ENCODE results near the gene DHRSX.
"Not testable (repeated sequence)": the region's sequence is repeated elsewhere in the genome, so short reads cannot be mapped to it uniquely, and the experiment has no call there.

The DHRSX gene

GRCh38 chrX:2500803-2501558 is at the start of gene DHRSX, which contains the start of gene ZBED1:
Gene DHRSX, minus strand, starts transcription at chrX:2500976. Its CDS starts 51 bp downstream, at chrX:2500925.
Gene ZBED1, minus strand, starts transcription at chrX:2500976. Its CDS starts 10,257 bp downstream, at chrX:2490719.
- DNase-seq (ENCODE audit: low read depth, low spot score) = peak; percentile 68

- DNase-seq (ENCODE audit: low read depth, low spot score) = no peak
Measured at GRCh38 chrX:2549876-2550275, 49.1 kb upstream of the DHRSX start.

GRCh38 chrX:2548711-2549423 is 48.1 kb upstream of the DHRSX start:
- DNase-seq (ENCODE audit: low read depth, low spot score) = no peak

- no peak for DNase-seq (ENCODE audit: low read depth, low spot score)
Measured at GRCh38 chrX:2547736-2548135, 47.0 kb upstream of the DHRSX start.

GRCh38 chrX:2546496-2546895 is 45.7 kb upstream of the DHRSX start:
- DNase-seq (ENCODE audit: low read depth, low spot score) = no peak

- no peak for DNase-seq (ENCODE audit: low read depth, low spot score)
Measured at GRCh38 chrX:2545144-2545543, 44.4 kb upstream of the DHRSX start.

- peak; percentile 2 for DNase-seq (ENCODE audit: low read depth, low spot score)
Measured at GRCh38 chrX:2542826-2543521, 42.2 kb upstream of the DHRSX start.

- no peak for DNase-seq (ENCODE audit: low read depth, low spot score)
Measured at GRCh38 chrX:2541603-2542002, 40.8 kb upstream of the DHRSX start.

GRCh38 chrX:2540426-2540947 is 39.7 kb upstream of the DHRSX start:
- DNase-seq (ENCODE audit: low read depth, low spot score) = no peak

GRCh38 chrX:2539586-2539985 is 38.8 kb upstream of the DHRSX start:
- DNase-seq (ENCODE audit: low read depth, low spot score) = peak; percentile 3

GRCh38 chrX:2538031-2538757 is 37.4 kb upstream of the DHRSX start:
- DNase-seq (ENCODE audit: low read depth, low spot score) = peak; percentile 59

GRCh38 chrX:2536974-2537373 is 36.2 kb upstream of the DHRSX start:
- DNase-seq (ENCODE audit: low read depth, low spot score) = no peak

- no peak for DNase-seq (ENCODE audit: low read depth, low spot score)
Measured at GRCh38 chrX:2536141-2536540, 35.4 kb upstream of the DHRSX start.

GRCh38 chrX:2534261-2535021 is 33.7 kb upstream of the DHRSX start:
- DNase-seq (ENCODE audit: low read depth, low spot score) = not testable (repeated sequence)

- DNase-seq (ENCODE audit: low read depth, low spot score) = no peak
Measured at GRCh38 chrX:2533424-2533823, 32.6 kb upstream of the DHRSX start.

GRCh38 chrX:2526390-2526789 is 25.6 kb upstream of the DHRSX start:
- DNase-seq (ENCODE audit: low read depth, low spot score) = no peak

- no peak for DNase-seq (ENCODE audit: low read depth, low spot score)
Measured at GRCh38 chrX:2523911-2524310, 23.1 kb upstream of the DHRSX start.

GRCh38 chrX:2521927-2522386 is 21.2 kb upstream of the DHRSX start:
- no peak for DNase-seq (ENCODE audit: low read depth, low spot score)

- DNase-seq (ENCODE audit: low read depth, low spot score) = no peak
Measured at GRCh38 chrX:2521092-2521926, 20.5 kb upstream of the DHRSX start.

- no peak for DNase-seq (ENCODE audit: low read depth, low spot score)
Measured at GRCh38 chrX:2520539-2520938, 19.8 kb upstream of the DHRSX start.
